HEK293 (cell line): Measurements from ENCODE around the gene QRICH1.

Experiments
- CTCF ChIA-PET: fragments of 350-600 bp; formaldehyde crosslinking; extraction: SDS; loops from one replicate; lab custom pipeline; 2021; ENCODE audit warnings: antibody characterized with exemption; lab: Yijun Ruan, JAX
- POLR2A ChIA-PET: fragments of 300-600 bp; formaldehyde crosslinking; extraction: SDS; loops from one replicate; lab custom pipeline; 2020; ENCODE audit warnings: antibody characterized with exemption, inconsistent platforms; lab: Yijun Ruan, JAX
- H3K27ac ChIP-seq: fragments of 200-500 bp; sonication (Bioruptor generic); 2 replicates; pipeline ENCODE4 v1.5.1; 2014; ENCODE audit warnings: low read depth, low read length, control low read depth, inconsistent platforms; ENCODE audit errors: extremely low read depth
- H3K36me3 ChIP-seq, 2 experiments: fragments of 200-500 bp in 1 of 2; sonication (Bioruptor generic) in 1 of 2; 1 replicate in 1 of 2; 2 replicates in 1 of 2; pipeline ENCODE4 v1.5.1; 2014 to 2017; ENCODE audit warnings: inconsistent platforms in 2 of 2, low read length in 2 of 2; ENCODE audit not compliant: control insufficient read depth in 2 of 2, insufficient read depth in 1 of 2
- H3K4me1 ChIP-seq: fragments of 200-500 bp; sonication (Bioruptor generic); 2 replicates; pipeline ENCODE4 v1.5.1; 2014; ENCODE audit warnings: mild to moderate bottlenecking, low read length, inconsistent platforms; ENCODE audit not compliant: control insufficient read depth, insufficient read depth
- H3K4me3 ChIP-seq: 2 replicates; pipeline ENCODE4 v1.5.1; 2011; ENCODE audit warnings: low read depth, mild to moderate bottlenecking, control low read depth, low read length, moderate library complexity
- H3K9me3 ChIP-seq: fragments of 200-500 bp; sonication (Bioruptor generic); 2 replicates; pipeline ENCODE4 v1.5.1; 2014; ENCODE audit warnings: low read depth, low read length, inconsistent platforms; ENCODE audit not compliant: control insufficient read depth, insufficient read depth
- KLF1 ChIP-seq: fragments of 450-650 bp; formaldehyde crosslinking; IDR thresholded peaks from 2 replicates; pipeline ENCODE4 v1.5.1; 2016; ENCODE audit warnings: missing biosample characterization, missing genetic modification characterization
- KLF16 ChIP-seq: fragments of 450-650 bp; formaldehyde crosslinking; IDR thresholded peaks from 2 replicates; pipeline ENCODE4 v1.5.1; 2017; ENCODE audit warnings: missing biosample characterization, missing genetic modification characterization
- SALL2 ChIP-seq: fragments of 450-650 bp; formaldehyde crosslinking; IDR thresholded peaks from 2 replicates; pipeline ENCODE4 v1.5.0; 2017; ENCODE audit warnings: missing biosample characterization, mild to moderate bottlenecking, missing genetic modification characterization, borderline replicate concordance
- ZBTB20 ChIP-seq: fragments of 450-650 bp; formaldehyde crosslinking; IDR thresholded peaks from 2 replicates; pipeline ENCODE4 v1.5.1; 2016; ENCODE audit warnings: missing biosample characterization, missing genetic modification characterization
- ZNF138 ChIP-seq: fragments of 450-650 bp; formaldehyde crosslinking; IDR thresholded peaks from 2 replicates; pipeline ENCODE4 v1.5.1; 2016; ENCODE audit warnings: missing biosample characterization, missing genetic modification characterization, borderline replicate concordance
- ZNF221 ChIP-seq: fragments of 450-650 bp; formaldehyde crosslinking; IDR thresholded peaks from 2 replicates; pipeline ENCODE4 v1.5.1; 2017; ENCODE audit warnings: missing biosample characterization, missing genetic modification characterization, borderline replicate concordance
- ZNF302 ChIP-seq: fragments of 450-650 bp; formaldehyde crosslinking; IDR thresholded peaks from 2 replicates; pipeline ENCODE4 v1.5.1; 2016; ENCODE audit warnings: missing biosample characterization, missing genetic modification characterization, low read depth
- ZNF354C ChIP-seq: fragments of 450-650 bp; formaldehyde crosslinking; IDR thresholded peaks from 2 replicates; pipeline ENCODE4 v1.5.1; 2016; ENCODE audit warnings: missing biosample characterization, missing genetic modification characterization, low read depth, borderline replicate concordance
- ZNF391 ChIP-seq: fragments of 450-650 bp; formaldehyde crosslinking; IDR thresholded peaks from 2 replicates; pipeline ENCODE4 v1.5.1; 2016; ENCODE audit warnings: low read depth, missing biosample characterization, missing genetic modification characterization, borderline replicate concordance
- ZNF555 ChIP-seq: fragments of 450-650 bp; formaldehyde crosslinking; conservative IDR thresholded peaks from 2 replicates; pipeline ENCODE4 v1.5.1; 2017; ENCODE audit warnings: missing biosample characterization, mild to moderate bottlenecking, missing genetic modification characterization, inconsistent platforms
- ZNF558 ChIP-seq: fragments of 450-650 bp; formaldehyde crosslinking; IDR thresholded peaks from 2 replicates; pipeline ENCODE4 v1.5.1; 2016; ENCODE audit warnings: missing biosample characterization, missing genetic modification characterization
- ZNF654 ChIP-seq: fragments of 450-650 bp; formaldehyde crosslinking; IDR thresholded peaks from 2 replicates; pipeline ENCODE4 v1.5.1; 2016; ENCODE audit warnings: low read depth, missing biosample characterization, missing genetic modification characterization
- TF ChIP-seq, protein P1 (sequence below): fragments of 450-650 bp; formaldehyde crosslinking; IDR thresholded peaks from 2 replicates; pipeline ENCODE4 v1.5.1; 2016; ENCODE audit warnings: missing biosample characterization, missing genetic modification characterization
- TF ChIP-seq, protein P2 (sequence below): sonication (generic); formaldehyde crosslinking; IDR thresholded peaks from 2 replicates; pipeline ENCODE4 v1.8.1; 2022; ENCODE audit warnings: mild to moderate bottlenecking, moderate library complexity, missing genetic modification reagents
- TF ChIP-seq, protein P3 (sequence below): fragments of 450-650 bp; formaldehyde crosslinking; IDR thresholded peaks from 2 replicates; pipeline ENCODE4 v1.5.1; 2016; ENCODE audit warnings: missing biosample characterization, missing genetic modification characterization
- TF ChIP-seq, protein P4 (sequence below): fragments of 450-650 bp; formaldehyde crosslinking; IDR thresholded peaks from 2 replicates; pipeline ENCODE4 v1.5.1; 2016; ENCODE audit warnings: missing biosample characterization, missing genetic modification characterization
- TF ChIP-seq, protein P5 (sequence below): fragments of 450-650 bp; formaldehyde crosslinking; IDR thresholded peaks from 2 replicates; pipeline ENCODE4 v1.5.1; 2016; ENCODE audit warnings: missing biosample characterization, missing genetic modification characterization
- TF ChIP-seq, protein P6 (sequence below): fragments of 450-650 bp; formaldehyde crosslinking; IDR thresholded peaks from 2 replicates; pipeline ENCODE4 v1.5.1; 2016; ENCODE audit warnings: missing biosample characterization, missing genetic modification characterization

The QRICH1 gene

DNA sequence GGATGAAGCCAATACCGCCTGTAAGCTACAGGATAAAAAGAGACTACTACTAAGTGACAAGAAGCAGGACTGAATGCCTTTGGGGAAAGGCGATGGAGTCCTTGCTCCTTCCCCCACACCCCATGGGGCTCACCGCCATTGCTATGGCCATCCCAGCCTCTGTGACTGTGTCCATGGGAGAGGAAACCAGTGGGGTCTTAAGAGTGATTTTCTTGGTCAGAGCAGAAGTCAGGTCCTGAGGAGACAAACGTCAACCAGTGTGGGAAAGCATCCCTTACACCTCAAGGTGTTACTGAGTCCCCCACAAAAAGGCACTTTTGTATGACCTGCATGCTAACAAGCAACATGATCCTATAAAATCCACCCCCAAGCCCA is 65.6 kb downstream of the QRICH1 start:
- no peaks in the 10 kb centered on the region for H3K4me1 ChIP-seq
- H3K36me3 ChIP-seq = peaks cover 0 to 91% of the 10 kb centered on the region in 2 experiments; a peak in 2 of 3 replicates
- H3K9me3 ChIP-seq = no peaks in the 10 kb centered on the region
- TF ChIP-seq, protein P1, sequence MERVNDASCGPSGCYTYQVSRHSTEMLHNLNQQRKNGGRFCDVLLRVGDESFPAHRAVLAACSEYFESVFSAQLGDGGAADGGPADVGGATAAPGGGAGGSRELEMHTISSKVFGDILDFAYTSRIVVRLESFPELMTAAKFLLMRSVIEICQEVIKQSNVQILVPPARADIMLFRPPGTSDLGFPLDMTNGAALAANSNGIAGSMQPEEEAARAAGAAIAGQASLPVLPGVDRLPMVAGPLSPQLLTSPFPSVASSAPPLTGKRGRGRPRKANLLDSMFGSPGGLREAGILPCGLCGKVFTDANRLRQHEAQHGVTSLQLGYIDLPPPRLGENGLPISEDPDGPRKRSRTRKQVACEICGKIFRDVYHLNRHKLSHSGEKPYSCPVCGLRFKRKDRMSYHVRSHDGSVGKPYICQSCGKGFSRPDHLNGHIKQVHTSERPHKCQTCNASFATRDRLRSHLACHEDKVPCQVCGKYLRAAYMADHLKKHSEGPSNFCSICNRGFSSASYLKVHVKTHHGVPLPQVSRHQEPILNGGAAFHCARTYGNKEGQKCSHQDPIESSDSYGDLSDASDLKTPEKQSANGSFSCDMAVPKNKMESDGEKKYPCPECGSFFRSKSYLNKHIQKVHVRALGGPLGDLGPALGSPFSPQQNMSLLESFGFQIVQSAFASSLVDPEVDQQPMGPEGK = no peak
- TF ChIP-seq ZNF354C (tag by site-specific recombination) (no peak), KLF16 (tag by site-specific recombination) (no peak), SALL2 (tag by site-specific recombination) (no peak)
- POLR2A ChIA-PET = interaction anchor here (1.6 to 1.9 kb wide), 4 partner anchors 8 to 441 kb away, joined by 5 to 28 read pairs (median 14); partner anchors contain the start of genes QRICH1 and WDR6
- peak overlapping the region; percentile 83 for H3K4me3 ChIP-seq
- H3K27ac ChIP-seq = no peak overlapping the region; the same call in 1 of the 2 replicates
- CTCF ChIA-PET = interaction anchor here (1.1 kb wide), 1 partner anchor 41 kb away, joined by 3 read pairs; no protein-coding TSS in a partner anchor

DNA sequence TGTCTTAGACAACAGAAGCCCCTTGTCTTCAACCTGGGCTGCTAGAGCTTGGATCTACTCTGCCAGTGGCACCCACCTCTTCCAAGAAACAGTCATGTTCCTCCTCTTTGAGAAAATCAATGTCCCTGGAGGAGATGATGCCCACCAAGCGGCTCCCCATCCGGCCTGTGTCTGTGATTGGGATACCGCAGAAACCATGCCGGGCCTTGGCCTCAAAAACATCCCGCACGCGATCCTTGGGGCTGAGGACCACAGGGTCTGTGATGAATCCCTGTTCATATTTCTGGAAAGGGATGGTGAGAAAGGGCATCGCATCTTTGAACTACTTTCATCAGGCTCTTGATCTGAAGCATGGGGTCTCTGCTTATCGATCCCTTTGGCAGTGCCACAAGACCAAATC is 66.2 kb downstream of the QRICH1 start:
- peaks cover 0 to 90% of the 10 kb centered on the region in 2 experiments; a peak in 2 of 3 replicates for H3K36me3 ChIP-seq
- H3K9me3 ChIP-seq = no peaks in the 10 kb centered on the region
- no peaks in the 10 kb centered on the region for H3K4me1 ChIP-seq
- no peak overlapping the region for H3K4me3 ChIP-seq
- TF ChIP-seq, protein P2, sequence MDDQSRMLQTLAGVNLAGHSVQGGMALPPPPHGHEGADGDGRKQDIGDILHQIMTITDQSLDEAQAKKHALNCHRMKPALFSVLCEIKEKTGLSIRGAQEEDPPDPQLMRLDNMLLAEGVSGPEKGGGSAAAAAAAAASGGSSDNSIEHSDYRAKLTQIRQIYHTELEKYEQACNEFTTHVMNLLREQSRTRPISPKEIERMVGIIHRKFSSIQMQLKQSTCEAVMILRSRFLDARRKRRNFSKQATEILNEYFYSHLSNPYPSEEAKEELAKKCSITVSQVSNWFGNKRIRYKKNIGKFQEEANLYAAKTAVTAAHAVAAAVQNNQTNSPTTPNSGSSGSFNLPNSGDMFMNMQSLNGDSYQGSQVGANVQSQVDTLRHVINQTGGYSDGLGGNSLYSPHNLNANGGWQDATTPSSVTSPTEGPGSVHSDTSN (CRISPR knock-in tag) = no peak
- TF ChIP-seq, protein P3, sequence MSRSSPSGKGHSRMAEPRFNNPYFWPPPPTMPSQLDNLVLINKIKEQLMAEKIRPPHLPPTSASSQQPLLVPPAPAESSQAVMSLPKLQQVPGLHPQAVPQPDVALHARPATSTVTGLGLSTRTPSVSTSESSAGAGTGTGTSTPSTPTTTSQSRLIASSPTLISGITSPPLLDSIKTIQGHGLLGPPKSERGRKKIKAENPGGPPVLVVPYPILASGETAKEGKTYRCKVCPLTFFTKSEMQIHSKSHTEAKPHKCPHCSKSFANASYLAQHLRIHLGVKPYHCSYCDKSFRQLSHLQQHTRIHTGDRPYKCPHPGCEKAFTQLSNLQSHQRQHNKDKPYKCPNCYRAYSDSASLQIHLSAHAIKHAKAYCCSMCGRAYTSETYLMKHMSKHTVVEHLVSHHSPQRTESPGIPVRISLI (tag by site-specific recombination) = no peak
- TF ChIP-seq ZNF391 (tag by site-specific recombination) = no peak
- no peak for TF ChIP-seq ZNF654 (tag by site-specific recombination)
- TF ChIP-seq ZNF558 (tag by site-specific recombination) = no peak
- TF ChIP-seq, protein P4, sequence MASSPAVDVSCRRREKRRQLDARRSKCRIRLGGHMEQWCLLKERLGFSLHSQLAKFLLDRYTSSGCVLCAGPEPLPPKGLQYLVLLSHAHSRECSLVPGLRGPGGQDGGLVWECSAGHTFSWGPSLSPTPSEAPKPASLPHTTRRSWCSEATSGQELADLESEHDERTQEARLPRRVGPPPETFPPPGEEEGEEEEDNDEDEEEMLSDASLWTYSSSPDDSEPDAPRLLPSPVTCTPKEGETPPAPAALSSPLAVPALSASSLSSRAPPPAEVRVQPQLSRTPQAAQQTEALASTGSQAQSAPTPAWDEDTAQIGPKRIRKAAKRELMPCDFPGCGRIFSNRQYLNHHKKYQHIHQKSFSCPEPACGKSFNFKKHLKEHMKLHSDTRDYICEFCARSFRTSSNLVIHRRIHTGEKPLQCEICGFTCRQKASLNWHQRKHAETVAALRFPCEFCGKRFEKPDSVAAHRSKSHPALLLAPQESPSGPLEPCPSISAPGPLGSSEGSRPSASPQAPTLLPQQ (tag by site-specific recombination) = no peak
- TF ChIP-seq SALL2 (tag by site-specific recombination) = no peak
- no peak for TF ChIP-seq ZNF555
- TF ChIP-seq ZNF302 = no peak
- TF ChIP-seq KLF1 (tag by site-specific recombination) = no peak
- TF ChIP-seq ZNF221 (tag by site-specific recombination) = no peak
- TF ChIP-seq, protein P5, sequence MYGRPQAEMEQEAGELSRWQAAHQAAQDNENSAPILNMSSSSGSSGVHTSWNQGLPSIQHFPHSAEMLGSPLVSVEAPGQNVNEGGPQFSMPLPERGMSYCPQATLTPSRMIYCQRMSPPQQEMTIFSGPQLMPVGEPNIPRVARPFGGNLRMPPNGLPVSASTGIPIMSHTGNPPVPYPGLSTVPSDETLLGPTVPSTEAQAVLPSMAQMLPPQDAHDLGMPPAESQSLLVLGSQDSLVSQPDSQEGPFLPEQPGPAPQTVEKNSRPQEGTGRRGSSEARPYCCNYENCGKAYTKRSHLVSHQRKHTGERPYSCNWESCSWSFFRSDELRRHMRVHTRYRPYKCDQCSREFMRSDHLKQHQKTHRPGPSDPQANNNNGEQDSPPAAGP = no peak
- TF ChIP-seq ZNF138 (tag by site-specific recombination) = no peak
- TF ChIP-seq, protein P6, sequence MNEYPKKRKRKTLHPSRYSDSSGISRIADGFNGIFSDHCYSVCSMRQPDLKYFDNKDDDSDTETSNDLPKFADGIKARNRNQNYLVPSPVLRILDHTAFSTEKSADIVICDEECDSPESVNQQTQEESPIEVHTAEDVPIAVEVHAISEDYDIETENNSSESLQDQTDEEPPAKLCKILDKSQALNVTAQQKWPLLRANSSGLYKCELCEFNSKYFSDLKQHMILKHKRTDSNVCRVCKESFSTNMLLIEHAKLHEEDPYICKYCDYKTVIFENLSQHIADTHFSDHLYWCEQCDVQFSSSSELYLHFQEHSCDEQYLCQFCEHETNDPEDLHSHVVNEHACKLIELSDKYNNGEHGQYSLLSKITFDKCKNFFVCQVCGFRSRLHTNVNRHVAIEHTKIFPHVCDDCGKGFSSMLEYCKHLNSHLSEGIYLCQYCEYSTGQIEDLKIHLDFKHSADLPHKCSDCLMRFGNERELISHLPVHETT (tag by site-specific recombination) = no peak
- no peak for TF ChIP-seq ZBTB20 (tag by site-specific recombination)
- no peak overlapping the region for H3K27ac ChIP-seq
- POLR2A ChIA-PET = interaction anchor here (1.6 to 2.8 kb wide), 2 partner anchors 20 to 67 kb away, joined by 4 to 10 read pairs; partner anchors contain the start of genes QRICH1 and WDR6
- CTCF ChIA-PET = no interaction called here
